GM20431 (cell line): ENCODE measurements around the gene FHIP1B.

ENCODE experiments used
- in situ Hi-C: fragments of 300-500 bp; cut with MseI, MboI; formaldehyde crosslinking; loops from one replicate; pipeline ENCODE4 v1.15.0; 2020; ENCODE audit warnings: low sequenced_read_pairs; ENCODE audit not compliant: unreplicated experiment

The FHIP1B gene

DNA sequence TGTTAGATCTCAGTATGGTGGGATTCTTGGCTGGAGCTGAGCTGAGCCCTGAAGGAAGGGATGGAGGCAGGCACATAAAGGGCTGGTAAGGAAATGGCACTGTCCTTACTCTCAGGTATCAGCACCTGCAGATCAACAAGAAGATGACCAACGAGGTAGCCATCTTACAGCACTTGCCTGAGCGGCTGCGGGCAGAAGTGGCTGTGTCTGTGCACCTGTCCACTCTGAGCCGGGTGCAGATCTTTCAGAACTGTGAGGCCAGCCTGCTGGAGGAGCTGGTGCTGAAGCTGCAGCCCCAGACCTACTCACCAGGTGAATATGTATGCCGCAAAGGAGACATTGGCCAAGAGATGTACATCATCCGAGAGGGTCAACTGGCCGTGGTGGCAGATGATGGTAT lies 6.9 kb upstream of the FHIP1B start:
- in situ Hi-C loops: loop anchor here (10.0 kb wide), 1 partner anchor 63 kb away; no protein-coding TSS in a partner anchor

DNA sequence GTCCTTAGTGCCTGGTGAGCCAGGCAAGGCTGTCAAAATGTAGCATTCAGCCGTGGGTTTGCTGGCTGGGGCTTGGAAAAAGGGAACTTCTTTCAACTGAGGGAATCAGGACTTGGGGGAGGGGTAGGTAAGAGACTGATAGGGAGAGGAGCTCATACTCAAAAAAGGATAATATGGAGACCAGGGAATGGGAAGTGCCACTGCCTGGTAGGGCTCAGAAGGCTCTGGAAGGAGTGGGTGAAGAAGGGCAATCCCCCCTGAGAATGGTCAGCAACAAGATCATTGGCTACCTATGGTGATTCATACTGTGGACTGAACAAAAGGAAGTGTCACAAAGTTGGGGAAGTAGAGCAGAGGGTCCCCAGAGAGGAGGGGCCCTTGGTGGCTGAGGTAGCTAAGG lies 6.3 kb upstream of the FHIP1B start:
- in situ Hi-C loops: loop anchor here (10.0 kb wide), 1 partner anchor 64 kb away; no protein-coding TSS in a partner anchor

DNA sequence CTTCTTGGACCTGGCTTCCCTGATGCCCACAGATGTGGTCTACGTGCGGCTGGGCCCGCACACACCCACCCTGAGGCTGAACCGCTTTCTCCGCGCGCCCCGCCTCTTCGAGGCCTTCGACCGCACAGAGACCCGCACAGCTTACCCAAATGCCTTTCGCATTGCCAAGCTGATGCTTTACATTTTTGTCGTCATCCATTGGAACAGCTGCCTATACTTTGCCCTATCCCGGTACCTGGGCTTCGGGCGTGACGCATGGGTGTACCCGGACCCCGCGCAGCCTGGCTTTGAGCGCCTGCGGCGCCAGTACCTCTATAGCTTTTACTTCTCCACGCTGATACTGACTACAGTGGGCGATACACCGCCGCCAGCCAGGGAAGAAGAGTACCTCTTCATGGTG lies 5.7 kb upstream of the FHIP1B start:
- in situ Hi-C loops: loop anchor here (10.0 kb wide), 1 partner anchor 65 kb away; no protein-coding TSS in a partner anchor

DNA sequence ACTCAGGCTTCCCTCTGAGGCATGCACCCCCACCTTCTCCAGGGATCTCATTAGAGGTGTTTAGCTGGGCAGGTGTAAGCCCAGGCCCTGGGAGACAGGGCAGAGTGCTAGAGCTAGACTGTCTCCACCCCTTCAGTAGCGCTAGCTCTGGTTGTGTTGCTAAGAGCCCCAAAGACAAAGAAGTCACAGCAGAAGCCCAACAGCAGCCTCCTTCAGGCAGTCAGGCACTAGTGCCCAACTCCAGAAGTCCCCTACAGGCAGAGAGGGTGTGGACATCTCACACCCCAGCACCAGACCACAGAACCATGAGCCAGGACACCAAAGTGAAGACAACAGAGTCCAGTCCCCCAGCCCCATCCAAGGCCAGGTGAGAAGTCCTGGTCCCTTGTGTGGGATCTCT lies 4.5 kb upstream of the FHIP1B start, which contains the start of gene CNGA4:
Gene CNGA4 (plus strand): TSS at position 188 of the 400 bp plus-strand sequence. CDS start 118 bp downstream, at position 306.
- in situ Hi-C loops: no loop called here

DNA sequence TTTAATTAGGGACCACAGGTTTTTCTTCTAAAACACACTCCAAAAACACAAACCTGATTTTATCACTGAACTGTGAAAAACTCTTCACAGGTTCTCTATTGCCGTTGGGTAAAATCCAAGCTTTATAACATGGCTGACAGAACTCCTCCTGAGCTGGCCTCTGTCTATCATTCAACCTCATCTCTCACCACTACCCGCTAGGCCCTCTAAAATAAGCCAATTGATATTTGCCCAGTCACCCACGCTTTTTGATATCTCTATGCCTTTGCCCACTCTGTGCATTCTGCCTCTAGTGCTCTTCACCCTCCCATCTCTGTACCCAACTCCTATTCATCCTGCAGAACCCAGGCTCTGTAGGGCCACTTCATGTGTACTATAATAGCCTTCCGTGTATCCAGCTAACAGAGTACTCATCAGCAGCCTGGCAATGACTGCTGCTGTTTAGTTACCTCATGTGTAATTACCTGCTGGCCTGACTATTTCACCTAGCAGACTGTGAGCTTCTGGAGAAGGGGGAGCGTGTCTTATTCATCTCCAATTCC lies 3.4 kb upstream of the FHIP1B start:
- in situ Hi-C loops: no loop called here

DNA sequence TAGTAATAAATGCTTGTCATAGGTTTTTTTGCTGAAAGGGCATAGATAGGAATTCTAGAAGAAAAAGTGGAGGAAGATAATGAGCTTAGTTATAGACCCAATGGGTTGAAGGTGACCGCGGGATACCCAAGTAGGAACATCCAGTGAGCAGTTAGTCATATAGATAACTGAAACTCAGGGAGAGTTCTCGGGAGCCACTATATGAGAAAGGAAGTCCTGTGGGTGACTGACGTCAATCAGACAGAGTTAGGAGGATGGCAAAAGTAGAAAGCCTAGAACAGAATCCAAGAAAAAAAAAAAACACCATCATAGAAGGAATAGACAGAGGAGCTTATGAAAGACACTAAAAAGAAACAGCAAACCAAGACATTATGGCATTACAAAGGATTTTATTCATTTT lies 2.8 kb upstream of the FHIP1B start:
- in situ Hi-C loops: no loop called here

DNA sequence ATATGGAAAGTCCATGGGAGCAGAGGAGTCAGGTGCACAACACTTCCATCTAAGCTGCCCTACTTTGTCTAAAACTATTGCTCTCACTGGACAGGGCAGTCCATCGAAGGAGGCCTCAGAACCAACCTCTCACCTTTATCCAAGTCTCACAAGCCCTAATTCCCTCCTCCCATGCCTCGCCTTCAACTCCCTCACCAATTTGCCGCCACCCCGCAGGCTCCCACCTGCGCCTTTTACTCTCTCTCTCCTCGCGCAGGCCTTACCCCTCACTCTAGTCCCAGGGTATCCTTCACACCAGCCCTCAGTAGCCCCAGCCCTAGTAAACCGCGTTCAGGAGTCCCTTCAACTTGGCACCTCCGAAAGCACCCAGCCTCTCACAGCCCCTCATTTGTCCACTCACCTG lies 451 bp downstream of the FHIP1B start:
- in situ Hi-C loops: no loop called here

DNA sequence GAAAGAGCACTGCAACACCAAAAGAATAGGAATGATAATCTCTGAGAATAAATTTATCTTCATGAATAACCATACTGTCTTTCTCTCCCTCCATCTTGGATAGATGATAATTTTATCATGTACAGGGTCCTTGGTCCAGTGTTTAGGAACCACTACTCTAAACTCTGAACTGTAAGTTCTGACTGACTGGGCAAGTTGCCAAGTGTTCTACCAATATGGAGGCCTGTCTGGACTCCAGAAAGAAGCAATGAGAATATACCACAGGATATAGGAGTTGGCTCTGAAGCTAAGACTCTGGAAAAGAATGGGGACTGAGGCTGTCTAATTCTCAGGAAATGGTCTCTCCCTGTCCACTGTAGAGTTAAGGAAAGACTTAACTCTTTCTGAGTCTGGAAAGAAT lies 1.5 kb downstream of the FHIP1B start:
- in situ Hi-C loops: no loop called here

DNA sequence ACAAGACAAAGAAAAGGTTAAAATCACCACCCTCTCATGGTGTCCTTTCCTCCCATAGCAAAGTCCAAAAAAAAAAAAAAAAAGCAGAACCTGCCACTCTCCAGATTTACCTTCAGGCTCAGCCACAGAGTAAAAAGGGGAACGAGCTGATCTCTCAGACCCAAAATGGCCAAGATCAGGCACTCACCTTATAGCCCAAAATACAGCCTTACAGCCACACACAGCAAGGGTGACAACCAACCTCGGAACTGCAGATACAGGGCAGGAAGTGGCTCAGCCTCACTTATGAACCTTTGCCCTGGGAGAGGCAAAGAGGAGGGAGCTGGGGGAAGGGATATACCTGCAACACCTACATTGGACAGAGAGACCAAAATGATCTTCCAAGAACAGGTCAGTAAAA lies 4.5 kb downstream of the FHIP1B start:
- in situ Hi-C loops: no loop called here

DNA sequence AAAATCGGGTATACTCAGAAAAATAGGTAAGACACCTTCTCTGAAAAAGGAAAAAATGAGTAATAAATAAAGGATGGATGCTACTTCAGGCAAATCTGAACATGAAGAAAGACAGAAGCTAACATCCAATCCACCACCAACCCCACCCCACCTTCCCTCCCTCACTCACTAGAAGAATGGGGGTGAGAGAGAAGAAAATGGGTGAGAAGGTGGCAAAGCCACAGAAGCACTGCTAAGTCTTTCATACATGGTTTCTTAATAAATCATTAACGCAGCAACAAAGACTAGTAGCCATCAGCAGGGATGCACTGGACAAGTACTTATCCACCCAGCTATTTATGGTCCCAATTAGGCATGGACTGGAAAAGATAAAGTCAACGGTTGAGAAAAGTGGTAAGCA lies 5.9 kb downstream of the FHIP1B start:
- in situ Hi-C loops: no loop called here

DNA sequence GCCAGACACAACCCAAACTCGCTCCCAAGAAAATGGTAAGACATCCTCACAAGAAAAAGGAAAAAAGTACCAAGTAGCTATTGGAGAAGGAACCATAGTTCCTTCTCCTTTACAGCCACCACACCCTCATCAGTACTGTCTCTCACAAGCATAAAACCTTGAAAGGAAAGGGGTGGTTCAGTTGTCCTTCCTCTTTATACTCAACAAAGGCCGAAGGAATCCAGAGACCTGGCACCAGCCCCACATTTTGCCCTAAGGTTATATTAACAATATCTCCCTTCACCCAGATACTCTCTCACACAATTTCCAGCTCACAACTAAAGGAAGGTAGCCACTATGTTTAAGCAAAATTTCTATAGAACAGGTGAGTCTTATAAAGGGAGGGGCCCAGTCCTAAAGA lies 8.5 kb downstream of the FHIP1B start:
- in situ Hi-C loops: no loop called here

DNA sequence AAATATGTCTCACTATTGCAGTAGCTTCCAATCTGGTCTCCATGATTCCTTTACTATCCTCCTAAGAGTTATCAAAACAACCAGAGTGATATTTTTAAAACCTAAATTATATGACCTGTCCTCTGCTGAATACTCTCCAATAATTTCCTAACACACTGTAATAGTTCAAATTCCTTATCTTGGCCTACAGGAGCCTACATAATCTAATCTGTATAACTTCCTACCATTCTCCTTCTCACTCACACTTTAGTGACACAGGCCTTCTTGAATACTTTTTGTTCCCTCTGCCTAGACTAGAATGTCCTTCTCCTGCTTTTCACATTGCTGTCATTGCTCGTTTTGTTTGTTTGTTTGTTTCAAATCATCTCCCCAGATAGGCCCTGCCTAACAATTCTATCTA lies 9.4 kb downstream of the FHIP1B start:
- in situ Hi-C loops: no loop called here

DNA sequence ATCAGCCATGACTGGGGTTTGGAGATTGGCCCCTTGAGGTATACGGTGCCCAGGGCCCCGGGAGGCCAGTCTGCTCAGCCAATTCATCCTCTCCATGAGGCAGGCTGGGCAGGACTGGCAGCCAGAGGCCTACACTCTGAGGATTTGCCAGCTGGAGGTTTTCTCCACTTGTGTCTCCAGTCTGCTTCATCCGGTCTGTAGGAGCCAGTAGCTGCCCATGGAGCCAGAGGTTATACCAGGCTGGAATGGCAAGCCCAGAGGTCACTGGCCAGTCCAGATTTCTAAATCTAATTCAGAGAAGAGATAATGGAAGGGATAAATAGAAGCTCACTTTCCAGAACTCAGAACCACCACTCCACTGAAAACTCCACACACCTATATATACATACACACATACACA lies 10.0 kb downstream of the FHIP1B start:
- in situ Hi-C loops: no loop called here

DNA sequence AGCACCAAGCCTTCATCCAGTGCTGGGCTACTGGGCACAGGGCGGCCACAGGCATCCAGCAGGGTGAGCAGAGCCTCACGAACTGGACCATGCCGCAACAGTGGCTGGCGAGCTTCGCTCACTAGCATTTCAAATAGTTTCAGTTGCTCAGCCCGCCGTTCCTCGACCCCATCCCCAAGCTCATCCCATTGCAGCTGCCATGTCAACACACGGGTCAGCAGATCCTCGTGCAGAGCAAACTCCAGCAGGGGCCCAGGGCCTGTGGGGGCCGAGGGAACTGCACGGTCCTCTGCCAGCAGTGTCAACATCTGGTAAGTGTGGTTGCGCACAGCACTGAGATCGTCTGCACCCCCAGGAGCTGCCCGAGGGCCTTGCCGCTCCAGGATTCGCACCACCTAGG lies 10.6 kb downstream of the FHIP1B start:
- in situ Hi-C loops: no loop called here

DNA sequence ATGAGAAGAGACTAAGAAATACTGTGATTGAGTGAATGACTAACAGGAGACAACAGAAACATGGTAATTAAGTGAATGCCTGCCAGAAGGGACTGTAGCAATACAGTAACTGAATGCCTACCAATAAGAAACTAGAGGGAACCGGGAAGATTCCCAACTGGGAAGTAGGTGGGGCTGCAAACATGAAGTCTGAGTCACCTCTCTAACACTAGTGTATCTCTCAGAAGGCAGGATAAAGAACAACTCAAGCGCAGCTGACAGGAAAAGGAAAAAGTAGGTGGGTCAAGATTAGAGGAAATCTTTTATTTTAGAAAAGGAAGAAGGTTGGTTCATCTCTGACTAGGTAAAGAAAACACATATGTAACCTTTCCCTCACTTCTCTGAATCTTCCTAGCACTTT lies 15.1 kb downstream of the FHIP1B start:
- in situ Hi-C loops: no loop called here

DNA sequence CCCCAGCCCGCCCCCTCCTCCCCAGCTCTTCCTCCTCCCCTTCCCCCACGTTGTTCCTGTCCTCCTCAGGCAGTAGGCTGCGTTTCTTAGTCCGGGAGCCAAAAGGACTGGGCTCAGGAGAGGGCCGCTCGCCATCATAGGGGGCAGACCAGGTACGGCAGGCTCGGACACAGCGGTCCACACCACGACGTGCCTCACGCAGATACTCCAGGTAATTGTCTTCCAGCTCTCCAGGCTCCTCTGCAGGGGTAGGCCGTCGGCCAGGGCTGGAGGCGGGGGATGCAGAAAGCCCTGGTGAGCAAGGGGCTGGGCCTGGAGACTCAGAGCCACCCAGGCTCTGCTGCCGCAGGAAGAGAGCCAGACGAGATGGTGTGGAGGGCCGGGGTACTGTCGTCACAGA lies 16.7 kb downstream of the FHIP1B start:
- in situ Hi-C loops: no loop called here

DNA sequence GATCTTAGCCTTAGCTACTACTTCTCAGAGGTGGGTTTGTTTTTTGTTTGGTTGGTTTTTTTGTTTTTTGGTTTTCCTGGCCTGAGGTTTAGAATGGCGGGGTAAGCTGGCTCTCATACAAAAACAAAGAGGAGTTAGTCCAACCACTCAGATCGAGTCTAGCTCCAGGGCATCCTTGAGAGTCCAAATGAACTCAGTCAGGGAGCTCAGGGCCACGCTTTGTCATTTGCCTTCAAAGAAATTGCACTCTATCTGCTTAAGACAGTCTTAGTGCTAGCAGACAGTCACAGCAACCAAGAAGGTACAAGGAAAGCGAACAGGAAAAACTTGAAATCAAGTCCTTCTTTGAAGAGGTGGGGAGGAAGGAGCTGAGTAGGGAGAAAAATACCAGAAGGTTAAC lies 17.9 kb downstream of the FHIP1B start:
- in situ Hi-C loops: no loop called here

DNA sequence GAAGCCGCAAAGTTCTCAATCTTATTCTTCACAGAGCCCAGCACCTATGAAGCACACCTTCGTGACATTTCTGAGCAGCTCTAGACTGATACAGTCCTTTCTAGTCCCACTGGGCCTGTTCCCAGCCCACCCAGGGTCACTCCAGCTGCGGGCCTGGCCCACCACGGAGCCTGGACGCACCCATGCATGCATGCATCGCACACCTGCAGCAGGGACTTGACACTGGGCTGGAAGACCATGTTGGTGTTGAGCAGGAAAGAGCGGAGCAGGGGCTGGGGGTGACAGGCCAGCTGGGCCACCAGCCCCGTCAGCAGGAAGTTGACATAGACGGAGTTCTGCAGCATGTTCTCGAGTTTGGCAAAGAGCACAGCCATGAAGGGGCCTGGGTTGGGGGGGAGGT lies 19.9 kb downstream of the FHIP1B start:
- in situ Hi-C loops: no loop called here

DNA sequence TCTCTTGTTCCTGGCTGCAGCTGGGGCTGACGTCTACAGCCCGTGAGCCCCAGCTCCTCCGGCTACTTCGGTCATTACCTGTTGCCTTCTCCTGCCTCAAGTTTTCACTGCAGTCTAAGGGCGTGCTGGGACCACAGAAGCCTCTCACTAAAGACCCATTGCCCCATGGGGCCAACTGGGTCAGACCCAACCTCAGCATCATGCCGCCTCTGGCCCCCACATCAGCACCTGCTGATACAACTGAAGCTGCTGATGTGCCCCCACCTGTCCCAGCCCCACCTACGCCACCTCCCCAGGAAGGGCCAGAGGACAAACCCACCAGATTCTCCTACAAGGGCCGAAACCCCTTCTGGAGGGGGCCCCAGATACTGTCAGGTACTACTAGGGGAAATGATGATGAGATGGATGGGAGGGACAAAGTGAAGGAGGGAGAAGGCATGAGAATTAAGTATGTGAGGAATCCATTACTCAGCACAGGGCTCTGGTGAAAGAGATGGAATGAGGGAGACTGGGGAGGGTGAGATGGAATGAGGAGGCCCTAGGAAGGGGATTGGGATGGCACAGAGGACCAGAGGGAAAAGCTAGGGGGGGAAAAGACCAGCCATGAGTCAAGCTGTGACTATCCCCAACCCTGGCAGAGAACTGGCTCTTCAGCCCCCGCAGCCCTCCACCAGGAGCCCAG lies 24.0 kb downstream of the FHIP1B start:
- in situ Hi-C loops: no loop called here

DNA sequence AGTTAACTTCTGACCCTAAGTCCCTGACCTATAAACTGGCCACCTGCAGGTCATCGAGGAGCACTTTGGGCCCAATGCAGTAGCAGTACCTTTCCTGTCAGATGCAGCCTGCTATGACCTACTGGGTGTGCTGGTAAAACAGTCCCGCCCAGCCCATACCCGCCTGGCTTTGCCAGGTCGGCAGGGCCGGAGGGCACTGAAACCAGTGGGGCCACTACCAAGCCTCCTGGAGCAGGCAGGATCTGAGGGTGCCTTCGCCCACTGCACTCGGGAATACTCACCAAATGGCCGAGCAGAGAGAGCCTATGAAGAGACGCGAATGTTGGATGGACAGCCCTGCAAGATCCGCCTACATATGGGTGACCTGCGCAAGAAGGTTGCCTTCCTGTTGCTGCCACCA lies 24.6 kb downstream of the FHIP1B start:
- in situ Hi-C loops: no loop called here

DNA sequence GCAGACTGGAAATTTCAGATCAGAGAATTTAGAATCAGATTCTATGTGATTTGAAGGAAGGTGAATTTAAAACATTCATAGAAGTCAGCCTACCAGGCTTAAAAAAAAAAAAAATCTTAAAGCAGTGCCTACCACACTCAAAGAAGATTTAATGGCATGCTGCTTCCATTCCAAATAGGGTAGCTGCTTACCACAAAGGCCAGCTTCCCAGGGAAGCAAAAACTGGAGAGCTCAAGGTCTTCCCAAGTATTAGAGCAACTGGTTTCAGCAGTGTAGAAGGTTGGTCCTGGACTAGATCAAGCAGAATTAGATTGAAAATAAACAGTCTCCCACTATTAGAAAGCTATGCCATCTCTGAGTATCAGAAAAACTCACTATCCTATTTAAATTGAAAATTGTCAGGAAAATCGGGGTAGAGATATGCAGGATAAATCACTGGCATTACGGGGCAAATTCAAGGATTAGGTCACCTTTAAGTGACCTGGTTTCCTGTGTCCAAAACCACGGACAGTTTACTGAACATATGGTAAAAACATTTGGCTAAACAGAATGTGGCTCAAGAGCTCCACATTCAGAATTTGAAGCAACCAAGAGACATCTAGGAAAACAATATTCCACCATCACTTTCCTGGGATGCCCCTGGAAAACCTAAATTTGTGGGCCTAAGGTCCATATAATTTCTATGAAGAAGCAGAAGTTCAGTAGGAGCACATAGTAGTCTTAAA lies 27.8 kb downstream of the FHIP1B start:
- in situ Hi-C loops: no loop called here
